Brain microvascular endothelial cell (primary cell): ENCODE data around the gene IL36RN.

Source experiments
- DNase-seq: peaks from one replicate; pipeline ENCODE4 v3.0.0-alpha.2; 2020
- H3K27ac ChIP-seq: fragments of 250-450 bp; sonication (Bioruptor Pico); 2 replicates; pipeline ENCODE4 v1.5.1; 2020; ENCODE audit warnings: mild to moderate bottlenecking, moderate library complexity
- H3K27me3 ChIP-seq: fragments of 250-450 bp; sonication (Bioruptor Pico); replicated peaks from 2 replicates; pipeline ENCODE4 v1.5.1; 2020; ENCODE audit warnings: mild to moderate bottlenecking
- H3K36me3 ChIP-seq: fragments of 250-450 bp; sonication (Bioruptor Pico); replicated peaks from 2 replicates; pipeline ENCODE4 v1.5.1; 2020; ENCODE audit warnings: mild to moderate bottlenecking
- H3K4me3 ChIP-seq: 2 replicates; pipeline ENCODE4 v1.5.1; 2011; ENCODE audit warnings: low read depth, mild to moderate bottlenecking, control low read depth, low read length, moderate library complexity
- in situ Hi-C: cut with HindIII; loops from 2 replicates; pipeline ENCODE4 v1.10.0; 2017; ENCODE audit warnings: low sequenced_read_pairs, low pct_ligation_motif_present
- TF ChIP-seq, protein P1 (sequence below): IDR thresholded peaks from 2 replicates; pipeline ENCODE4 v1.5.1; 2011; ENCODE audit warnings: low read depth, mild to moderate bottlenecking, moderate library complexity, low read length, control low read depth, inconsistent platforms; ENCODE audit errors: missing control alignments

The IL36RN gene

DNA sequence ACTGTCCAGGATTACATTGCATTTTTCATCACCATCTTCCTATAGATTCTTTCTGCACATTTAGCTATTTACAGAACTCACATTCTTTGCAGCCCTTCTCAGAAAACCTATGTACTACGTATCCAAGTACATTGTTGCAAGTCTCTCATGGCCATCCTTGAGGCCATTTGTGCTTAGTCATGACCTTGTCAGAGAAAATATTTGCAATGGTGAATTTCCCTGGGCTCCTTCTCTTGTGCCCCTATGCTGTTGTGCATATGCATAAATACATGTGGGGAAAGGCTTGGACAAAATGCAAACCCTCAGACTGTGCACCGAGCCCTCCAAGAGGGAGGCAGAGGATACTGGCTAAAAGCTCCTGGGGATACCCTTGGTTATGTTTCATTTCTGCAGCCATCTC lies 34.2 kb upstream of the IL36RN start:
- TF ChIP-seq, protein P1, sequence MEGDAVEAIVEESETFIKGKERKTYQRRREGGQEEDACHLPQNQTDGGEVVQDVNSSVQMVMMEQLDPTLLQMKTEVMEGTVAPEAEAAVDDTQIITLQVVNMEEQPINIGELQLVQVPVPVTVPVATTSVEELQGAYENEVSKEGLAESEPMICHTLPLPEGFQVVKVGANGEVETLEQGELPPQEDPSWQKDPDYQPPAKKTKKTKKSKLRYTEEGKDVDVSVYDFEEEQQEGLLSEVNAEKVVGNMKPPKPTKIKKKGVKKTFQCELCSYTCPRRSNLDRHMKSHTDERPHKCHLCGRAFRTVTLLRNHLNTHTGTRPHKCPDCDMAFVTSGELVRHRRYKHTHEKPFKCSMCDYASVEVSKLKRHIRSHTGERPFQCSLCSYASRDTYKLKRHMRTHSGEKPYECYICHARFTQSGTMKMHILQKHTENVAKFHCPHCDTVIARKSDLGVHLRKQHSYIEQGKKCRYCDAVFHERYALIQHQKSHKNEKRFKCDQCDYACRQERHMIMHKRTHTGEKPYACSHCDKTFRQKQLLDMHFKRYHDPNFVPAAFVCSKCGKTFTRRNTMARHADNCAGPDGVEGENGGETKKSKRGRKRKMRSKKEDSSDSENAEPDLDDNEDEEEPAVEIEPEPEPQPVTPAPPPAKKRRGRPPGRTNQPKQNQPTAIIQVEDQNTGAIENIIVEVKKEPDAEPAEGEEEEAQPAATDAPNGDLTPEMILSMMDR = no peak
- no peak overlapping the region for H3K4me3 ChIP-seq
- H3K27me3 ChIP-seq = peaks cover 30% of the 10 kb centered on the region
- in situ Hi-C loops = no loop called here
- DNase-seq = no peak
- H3K27ac ChIP-seq = no peak overlapping the region
- H3K36me3 ChIP-seq = no peaks in the 10 kb centered on the region

DNA sequence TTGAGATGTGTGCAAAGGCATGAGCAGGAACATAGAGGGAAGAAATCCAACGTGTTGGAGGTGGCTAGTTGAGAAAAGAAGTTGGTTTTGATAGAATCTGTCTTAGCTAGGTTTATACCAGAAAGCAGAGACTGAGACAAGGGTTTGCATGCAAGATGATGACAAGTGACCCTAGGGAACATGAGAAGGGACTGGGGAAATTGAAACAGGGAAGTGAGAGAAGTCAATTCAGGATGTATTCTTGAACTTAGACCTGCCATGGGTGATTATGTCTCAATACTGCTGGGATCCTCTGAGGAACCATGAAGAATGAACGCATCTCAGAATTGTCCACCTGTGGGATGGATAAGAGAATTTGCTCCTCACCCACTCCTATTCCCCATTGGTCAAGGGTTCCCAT lies 33.3 kb upstream of the IL36RN start:
- no peak for DNase-seq
- no peak overlapping the region for H3K27ac ChIP-seq
- H3K27me3 ChIP-seq = peaks cover 31% of the 10 kb centered on the region
- H3K36me3 ChIP-seq = no peaks in the 10 kb centered on the region
- no peak overlapping the region for H3K4me3 ChIP-seq
- TF ChIP-seq, protein P1 = no peak
- in situ Hi-C loops = no loop called here

DNA sequence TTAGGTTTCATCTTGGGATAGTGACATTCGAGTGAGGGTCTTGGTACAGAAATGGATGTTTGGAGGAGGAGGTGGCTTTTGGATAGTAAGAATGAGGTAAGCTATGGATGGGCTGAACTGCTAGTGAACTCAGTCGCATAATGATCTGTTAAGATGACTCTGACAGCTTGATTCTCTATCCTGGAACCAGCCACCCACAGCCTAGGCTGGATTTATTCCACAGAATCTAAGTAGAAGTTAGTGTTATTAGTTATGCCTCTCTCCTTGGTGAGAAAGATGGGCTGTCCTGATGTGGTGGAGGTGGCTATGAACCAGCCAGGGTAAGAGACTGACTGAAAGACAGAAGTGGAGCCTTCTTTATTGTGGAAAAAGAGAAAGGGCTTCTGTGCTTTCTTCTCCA lies 31.3 kb upstream of the IL36RN start:
- TF ChIP-seq, protein P1 = no peak
- Histone ChIP-seq H3K36me3 (no peaks in the 10 kb centered on the region), H3K27me3 (peaks cover 39% of the 10 kb centered on the region), H3K4me3 (no peak overlapping the region), H3K27ac (no peak overlapping the region)
- in situ Hi-C loops = no loop called here
- no peak for DNase-seq

DNA sequence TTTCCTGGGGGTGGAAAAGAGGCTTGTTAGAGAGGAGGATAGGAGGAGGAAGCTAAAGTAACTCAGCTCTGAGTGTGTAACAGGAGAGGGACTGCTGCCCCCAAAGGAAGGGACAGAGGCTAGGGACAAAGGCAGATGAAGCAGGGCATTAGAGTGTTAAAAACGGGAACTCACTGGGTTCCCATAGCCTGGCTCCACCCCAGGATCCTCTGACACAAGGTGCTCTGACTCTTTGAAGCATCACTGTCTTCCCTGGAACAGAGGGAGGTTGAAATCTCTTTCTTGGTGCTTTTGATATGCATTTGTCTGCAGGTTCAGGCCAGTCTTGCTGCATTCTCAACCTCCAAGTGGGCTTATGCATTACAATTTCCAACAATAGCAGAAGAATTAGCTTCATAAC lies 30.9 kb upstream of the IL36RN start:
- H3K27me3 ChIP-seq = peaks cover 36% of the 10 kb centered on the region
- in situ Hi-C loops = no loop called here
- TF ChIP-seq, protein P1 = no peak

DNA sequence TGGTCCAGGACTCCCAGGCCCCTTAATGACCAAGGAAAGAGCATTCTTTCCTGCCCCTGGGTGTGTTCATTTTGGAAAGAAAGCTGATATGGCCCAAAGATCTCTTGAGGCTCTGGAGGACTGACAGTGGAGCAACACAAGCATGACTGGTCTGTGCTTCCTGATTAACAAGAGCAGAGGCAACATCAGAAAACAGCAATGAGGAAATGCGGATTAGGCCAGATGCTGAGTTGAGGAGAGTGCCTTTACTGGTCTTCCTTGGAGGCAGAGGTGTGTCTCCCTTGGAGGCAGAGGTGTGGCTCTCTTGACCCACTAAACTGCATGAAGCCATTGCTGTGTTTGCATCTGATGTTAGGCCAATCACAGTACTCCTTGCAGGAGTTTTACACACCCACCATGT lies 26.3 kb upstream of the IL36RN start:
- TF ChIP-seq, protein P1 = no peak
- DNase-seq = no peak
- Histone ChIP-seq H3K4me3 (no peak overlapping the region), H3K27ac (no peak overlapping the region), H3K36me3 (no peaks in the 10 kb centered on the region), H3K27me3 (peaks cover 22% of the 10 kb centered on the region)
- in situ Hi-C loops = no loop called here

More for the DNA sequence above, 30.9 kb upstream of the IL36RN start:
- no peak for DNase-seq
- H3K36me3 ChIP-seq = no peaks in the 10 kb centered on the region
- H3K27ac ChIP-seq = no peak overlapping the region
- H3K4me3 ChIP-seq = no peak overlapping the region

DNA sequence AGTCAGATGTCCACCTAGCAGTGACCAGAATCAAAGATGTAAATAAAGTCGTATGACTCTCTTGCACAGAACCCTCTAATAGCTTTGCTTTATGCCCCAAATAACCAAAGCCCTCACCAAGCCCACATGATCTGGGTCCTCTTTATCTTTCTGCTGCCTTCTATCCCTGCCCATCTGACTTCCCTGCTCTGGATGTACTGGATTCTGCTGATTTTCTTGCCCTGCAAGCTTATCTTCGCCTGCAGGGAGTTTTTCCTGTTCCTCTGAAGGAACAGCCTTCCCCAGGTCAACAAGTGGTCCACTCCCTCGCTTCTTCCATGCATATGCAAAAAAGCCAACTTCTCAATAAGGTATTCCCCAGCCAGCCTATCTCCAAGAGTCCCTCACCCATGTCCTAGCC lies 25.0 kb upstream of the IL36RN start:
- Histone ChIP-seq H3K27me3 (peaks cover 13% of the 10 kb centered on the region), H3K4me3 (no peak overlapping the region), H3K27ac (no peak overlapping the region), H3K36me3 (no peaks in the 10 kb centered on the region)
- in situ Hi-C loops = no loop called here
- DNase-seq = no peak
- TF ChIP-seq, protein P1 = no peak
